HG02798 (cell line): ENCODE data around the gene TCOF1.
A peak's percentile ranks its signal among the peaks of the same experiment; 100 is the strongest.

Experiments used
- ATAC-seq: cut with Tn5 transposase; IDR thresholded peaks from one replicate; pipeline ENCODE4 v1.9.1; 2021; ENCODE audit warnings: mild to moderate bottlenecking; ENCODE audit not compliant: unreplicated experiment, poor library complexity

Gene TCOF1

DNA sequence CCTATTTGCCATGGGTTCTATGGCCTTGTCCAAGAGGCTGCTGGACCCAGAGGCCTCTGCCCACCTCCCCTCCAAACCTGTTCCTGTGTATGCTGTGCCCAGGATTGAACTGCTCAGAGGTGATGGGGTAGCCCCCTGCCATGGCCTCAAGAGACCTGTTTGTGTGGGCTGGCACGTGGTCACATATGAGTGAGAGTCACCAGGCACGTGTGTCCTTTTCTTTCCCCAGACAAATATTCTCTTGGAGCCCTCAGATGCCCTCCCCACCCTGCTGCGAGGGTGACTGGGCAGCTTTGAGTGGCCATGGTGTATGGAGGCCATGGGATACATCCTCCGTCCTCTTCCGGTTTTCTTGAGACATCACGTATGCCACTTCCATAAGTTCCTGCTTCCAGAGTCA lies 10.9 kb upstream of the TCOF1 start:
- ATAC-seq = no peak

DNA sequence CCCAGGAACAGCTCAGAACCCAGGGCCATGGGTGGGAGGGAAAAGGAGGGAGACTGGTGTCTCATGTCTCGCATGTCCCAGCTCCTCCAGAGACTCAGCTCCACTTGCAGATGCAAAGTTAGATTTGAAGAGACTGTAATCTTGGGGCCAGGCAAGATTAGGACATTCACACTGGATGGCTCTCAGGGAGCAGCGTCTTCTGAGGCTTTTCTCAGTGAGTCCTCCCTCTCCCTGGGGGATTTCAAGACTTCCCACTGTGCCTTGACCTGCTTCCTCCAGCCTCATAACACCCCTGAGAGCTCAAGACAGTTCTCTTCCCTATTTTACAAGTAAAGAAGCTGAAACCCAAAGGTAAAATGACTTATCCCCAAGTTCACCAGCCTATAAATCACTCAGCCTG lies 10.5 kb upstream of the TCOF1 start:
- ATAC-seq = no peak

DNA sequence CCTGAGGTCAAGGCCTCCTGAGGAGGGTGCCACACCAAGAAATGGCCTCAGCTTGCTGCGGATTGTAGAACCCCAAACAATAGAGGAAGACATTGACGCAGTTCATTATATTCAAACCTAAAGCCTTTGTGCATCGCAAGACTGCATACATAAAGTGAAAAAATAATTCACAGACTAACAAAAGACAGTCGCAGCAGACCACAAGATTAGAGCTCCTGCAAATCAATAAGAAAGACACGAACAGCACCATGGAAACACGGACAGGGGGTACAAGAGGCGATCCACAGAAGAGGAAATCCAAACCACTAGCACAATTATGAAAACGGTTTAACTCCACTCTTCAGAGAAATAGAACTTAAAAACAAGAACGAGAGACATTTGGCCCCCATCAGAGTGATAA lies 10.0 kb upstream of the TCOF1 start:
- no peak for ATAC-seq

DNA sequence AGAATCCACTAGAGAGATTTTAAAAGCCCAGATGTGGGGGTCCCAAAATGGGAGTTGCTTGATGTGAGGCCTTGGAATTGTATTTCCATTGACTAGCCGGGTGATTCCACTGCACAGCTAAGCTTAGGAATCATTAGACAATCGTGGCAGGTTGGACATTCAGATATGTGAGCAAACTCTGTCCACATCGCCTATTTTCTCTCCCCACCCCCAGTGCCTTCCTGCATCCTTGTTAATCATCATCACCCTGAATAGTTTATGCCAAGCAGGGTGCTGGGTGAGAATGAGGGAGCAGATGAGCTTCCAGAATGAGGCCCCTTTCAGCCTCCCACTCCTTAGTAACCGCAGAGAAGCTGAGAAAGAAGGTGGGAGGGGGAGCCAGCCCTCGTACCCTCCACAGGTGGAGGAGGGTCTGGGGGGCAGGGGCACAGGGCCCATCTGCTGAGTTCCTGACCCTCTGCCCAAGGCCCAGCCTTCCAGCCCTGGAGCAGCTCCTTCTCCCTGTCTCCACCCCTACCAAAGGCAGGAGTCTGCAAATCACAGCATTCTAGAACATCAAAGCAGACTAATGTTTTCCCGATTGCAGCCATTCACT lies 7.7 kb upstream of the TCOF1 start:
- ATAC-seq = no peak

DNA sequence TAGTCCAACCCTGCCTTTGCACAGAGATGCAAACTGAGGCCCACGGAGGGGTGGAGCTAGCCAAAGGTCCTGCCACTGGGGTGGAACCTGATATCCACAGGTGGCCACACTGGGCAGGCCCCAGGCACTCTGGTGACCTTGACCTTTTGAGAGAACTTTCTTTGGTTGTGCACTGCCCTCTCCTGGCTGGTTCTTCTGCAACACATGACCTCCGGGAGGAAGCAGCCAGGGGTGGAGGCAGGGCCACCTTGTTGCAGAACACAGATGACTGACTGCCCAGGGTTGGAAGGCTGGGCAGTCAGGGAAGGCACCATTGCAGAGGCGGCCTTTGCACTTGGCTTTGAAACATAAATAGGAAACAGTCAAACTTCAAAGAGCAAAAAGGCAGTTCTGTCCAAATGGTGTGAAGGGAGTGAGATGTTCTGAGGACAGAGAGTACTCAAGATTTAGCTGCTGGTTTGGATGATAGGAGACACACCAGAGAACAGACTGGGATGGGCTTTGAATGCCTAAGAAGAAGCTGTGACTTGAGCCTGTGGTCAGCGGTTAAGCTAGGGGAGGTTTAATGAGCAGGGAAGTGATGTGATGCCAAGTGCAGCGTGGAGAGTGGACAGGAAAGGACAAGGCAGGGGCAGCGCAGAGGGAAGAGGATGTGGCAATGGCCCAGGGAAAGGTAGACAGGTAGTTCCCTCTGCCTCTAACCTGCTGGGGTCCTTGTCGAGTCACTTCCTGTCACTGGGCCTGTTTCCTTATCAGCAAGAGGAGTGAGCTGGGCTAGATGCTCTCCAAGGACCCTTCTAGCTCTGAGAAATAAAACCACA lies 6.8 kb upstream of the TCOF1 start:
- ATAC-seq = peak; percentile 91

DNA sequence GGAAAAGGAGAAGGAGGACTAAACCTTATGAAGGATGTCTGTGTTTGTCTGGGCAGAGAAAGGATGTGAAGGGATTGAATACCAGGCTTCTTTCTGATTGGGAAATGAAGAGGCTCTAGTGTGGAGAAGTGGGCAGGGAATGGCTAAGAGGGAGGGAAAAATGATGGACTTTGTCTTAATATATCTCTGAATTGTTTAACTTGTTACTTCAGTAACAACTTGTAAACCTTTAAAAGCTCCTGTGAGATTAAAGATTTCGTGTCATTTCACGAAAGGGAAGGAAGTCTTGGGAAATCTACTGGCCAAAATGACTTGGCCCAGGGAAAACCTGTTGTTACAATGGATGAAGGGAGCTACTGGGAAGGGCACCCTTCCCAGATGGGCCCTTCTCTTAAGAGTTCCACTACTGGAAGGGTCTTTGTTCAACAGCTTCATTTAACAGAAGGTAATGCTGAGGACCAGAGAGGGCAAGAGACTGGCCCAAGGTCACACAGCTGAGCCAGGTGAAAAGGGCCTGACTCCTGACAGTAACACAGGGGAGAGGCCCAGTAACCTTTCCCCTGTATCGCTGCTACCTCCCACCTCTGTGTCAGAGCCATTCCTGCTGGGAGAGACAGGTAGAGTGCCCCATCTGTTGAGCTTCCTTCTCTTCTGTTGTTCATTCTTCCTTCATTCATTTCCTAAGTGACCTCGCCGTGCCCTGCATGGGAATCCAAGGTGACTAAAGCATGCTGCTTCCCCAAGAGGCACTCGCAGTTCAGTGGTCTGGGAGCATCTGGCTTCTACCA lies 5.1 kb upstream of the TCOF1 start:
- ATAC-seq = no peak

DNA sequence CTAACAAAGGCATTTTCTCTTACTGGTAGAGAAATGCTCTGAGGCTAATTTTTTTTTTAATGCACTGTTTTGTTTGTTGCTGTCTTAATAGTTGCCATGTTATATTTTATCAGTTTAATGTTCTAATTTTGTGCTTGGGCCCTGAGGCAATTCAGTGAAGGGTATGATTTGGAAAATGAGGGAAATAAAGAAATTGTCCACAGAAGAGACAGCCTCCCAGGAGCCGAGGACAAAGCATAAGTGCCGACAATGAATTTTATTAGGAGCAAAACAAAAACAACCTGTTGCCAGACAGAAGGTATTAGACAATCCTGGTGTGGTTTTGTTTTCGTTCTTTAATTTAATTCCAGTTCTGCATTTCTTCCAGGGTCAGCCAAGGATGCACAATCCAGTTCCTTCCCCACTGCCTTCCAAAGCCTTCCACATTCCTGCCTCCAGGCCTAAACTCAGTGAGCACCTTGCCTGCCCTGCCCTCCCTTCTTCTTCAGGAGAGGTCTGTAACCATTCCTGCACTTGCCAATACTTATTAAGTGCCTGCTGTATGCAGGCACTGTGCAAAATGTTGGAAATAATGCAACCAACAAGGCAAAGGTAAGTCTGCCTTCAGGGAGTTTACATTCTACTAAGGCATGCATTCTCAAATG lies 4.3 kb upstream of the TCOF1 start:
- ATAC-seq = no peak

DNA sequence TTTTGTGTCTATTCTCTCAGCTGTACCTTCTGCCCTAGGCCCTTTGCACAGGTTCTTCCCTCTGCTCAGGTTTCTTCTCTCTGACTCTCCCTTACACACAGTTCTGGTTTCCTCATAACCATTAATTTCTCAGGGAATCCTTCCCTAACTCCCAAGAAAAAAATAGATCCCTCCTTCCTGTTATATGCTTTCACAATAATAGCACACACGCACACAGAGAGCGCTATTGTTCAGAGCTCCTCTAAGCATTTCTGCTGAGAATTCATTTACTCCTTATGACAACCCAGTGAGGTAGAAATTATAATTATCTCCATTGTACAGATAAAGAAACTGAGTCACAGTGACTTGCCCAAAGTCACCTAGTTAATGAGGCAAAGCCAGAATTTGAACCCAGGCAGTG lies 1.7 kb upstream of the TCOF1 start:
- no peak for ATAC-seq

DNA sequence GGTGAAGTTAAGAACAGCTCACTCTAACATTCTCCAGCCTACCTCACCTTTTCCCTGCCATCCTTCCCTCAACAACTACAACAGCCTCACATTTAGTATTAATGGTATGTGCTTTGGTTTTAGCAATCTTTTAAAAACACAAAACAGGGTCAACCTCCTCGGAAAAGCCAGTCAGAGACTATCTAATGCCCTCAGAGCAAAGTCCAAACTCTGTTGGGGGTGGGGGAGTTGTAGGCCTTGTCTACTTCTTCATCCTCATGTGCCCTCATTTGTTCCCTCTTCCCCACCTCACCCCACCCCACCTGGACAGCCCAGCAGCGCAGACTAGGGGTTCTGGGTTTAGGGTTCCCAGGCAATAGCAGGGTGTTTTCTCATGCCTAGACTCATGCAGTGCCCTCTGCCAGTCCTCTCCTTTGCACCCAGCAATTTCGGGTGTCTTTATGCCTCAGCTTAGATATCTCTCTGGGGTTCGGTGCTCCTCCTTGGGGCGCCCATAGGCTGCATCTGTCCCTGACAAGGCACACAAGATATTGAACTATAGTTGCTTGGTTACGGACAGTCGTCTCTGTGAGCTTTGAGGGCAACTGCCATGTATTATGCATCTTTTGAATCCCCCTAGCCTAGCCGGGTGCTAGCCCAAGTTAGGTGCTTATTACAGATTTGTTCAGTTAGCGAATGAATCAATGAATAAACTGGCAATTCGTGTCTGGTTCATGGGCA lies 762 bp upstream of the TCOF1 start:
- ATAC-seq = no peak

DNA sequence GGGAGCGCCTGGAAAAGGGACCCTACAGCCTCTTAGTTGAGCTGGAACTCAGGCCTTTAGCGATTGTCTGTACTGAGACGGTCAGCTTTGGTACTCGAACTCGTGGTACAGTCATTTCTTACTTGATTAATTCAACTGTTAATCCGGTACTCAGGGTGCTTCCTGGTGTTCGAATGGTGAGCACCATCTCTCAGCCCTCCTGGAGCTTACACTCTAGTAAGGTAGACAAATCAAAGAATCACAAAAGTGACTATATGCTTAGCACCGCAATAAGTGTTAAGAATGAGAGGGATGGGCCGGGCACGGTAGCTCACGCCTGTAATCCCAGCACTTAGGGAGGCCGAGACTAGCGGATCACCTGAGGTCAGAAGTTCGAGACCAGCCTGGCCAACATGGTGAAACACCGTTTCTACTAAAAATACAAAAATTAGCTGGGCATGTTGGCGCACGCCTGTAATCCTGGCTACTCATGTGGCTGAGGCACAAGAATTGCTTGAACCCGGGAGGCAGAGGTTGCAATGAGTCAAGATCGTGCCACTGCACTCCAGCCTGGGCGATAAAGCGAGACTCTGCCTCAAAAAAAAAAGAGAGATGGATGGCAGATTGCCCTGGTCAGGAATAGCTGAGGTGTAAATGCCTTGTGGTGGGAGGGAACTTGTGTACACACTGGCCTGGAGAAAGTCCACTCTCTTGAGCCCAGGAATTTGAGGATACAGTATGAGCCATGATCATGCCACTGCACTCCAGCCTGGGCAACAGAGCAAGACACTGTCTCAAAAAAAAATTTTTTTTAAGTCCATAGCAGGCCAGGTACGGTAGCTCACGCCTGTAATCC lies 981 bp downstream of the TCOF1 start:
- no peak for ATAC-seq

DNA sequence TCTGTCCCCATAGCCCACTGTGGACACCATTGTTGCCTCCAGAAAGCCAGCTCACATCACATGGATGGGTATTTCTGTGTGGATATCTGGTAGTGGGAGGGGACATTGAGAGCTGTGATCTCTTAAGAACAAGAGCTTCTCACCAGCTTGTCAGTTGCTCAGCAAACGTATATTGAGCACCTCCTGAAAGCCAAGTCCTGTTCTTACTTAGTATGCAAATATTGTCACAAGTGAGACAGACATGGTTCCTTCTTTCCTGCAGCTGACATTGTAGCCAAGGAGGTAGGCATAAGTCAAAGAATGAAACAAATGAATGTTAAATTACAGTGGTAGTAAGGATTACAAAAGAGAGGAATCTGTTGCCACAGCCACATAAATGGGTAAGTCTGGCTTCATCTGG lies 3.8 kb downstream of the TCOF1 start:
- ATAC-seq = peak; percentile 44

DNA sequence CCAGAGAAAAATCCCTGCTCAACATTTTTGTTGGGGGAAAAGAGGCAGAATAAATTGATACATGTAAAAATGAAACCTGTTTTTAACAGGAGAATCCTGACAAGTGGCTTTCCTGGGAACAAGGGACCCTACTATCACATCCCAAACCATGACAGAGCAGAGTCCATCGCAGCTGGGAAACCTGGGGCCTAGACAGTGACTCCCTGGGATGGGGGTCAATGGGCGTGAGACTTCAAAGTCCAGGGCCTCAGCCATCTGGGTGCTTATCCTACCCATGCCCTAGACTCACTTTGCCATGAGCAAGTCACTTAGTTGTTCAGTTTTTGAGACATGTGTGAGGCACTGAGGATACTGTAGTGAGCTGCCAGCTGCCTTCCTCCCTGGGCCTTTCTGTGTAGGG lies 5.7 kb downstream of the TCOF1 start:
- ATAC-seq = no peak

DNA sequence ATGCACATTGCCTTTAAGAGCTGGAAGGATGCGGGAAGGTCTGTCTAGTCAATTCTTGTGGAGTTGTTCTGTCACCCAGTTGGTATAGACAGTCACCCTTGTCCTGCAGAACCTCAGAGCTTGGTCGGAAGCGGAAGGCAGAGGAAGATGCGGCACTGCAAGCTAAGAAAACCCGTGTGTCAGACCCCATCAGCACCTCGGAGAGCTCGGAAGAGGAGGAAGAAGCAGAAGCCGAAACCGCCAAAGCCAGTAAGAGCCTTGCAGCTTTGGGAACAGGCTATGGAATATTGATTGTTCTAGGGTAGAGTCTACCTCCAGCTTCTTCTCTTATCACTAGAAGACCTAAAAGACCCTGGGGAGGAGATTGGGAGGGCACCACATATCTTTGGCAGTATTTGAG lies 6.5 kb downstream of the TCOF1 start:
- no peak for ATAC-seq

DNA sequence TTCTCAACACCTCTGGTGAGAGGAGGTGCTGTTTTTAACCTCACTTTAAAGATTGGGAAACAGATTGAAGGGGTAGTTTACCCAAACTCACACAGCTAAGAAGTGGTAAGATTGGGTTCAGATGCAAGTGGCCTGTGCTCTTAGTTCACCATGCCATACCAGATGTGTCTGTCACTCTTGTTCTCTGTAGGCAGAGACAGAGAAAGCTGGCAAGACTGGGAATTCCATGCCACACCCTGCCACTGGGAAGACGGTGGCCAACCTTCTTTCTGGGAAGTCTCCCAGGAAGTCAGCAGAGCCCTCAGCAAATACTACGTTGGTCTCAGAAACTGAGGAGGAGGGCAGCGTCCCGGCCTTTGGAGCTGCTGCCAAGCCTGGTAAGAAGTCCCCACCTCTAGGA lies 11.0 kb downstream of the TCOF1 start:
- ATAC-seq = no peak

DNA sequence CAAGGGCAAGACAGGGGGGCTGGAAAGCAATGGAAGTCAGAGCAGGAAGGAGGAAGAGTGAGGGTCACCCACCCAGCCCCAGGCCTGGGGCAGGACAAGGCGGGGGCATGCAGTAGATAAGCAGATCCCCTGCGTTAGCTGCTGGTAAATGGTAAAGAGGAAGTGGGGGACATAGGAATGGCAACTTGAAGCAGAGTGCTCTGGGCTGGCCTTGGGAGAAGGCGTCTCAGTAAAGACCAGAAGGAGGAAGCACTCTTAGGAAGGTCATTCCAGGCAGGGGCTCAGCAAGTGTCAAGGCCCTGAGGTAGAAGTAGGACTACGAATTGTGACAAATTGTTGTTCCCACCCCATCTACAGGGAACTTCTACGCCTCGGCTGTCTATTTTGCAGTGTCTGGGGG lies 15.1 kb downstream of the TCOF1 start:
- no peak for ATAC-seq

DNA sequence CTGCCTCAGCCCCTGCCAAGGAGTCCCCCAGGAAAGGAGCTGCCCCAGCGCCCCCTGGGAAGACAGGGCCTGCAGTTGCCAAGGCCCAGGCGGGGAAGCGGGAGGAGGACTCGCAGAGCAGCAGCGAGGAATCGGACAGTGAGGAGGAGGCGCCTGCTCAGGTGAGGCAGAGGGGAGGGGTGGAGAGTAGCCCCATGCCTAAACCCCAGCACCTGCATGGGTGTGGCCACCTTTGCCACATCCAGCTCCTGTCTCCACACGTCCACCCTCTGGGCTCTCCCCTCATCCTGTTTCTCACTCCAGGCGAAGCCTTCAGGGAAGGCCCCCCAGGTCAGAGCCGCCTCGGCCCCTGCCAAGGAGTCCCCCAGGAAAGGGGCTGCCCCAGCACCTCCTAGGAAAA lies 17.2 kb downstream of the TCOF1 start:
- no peak for ATAC-seq

DNA sequence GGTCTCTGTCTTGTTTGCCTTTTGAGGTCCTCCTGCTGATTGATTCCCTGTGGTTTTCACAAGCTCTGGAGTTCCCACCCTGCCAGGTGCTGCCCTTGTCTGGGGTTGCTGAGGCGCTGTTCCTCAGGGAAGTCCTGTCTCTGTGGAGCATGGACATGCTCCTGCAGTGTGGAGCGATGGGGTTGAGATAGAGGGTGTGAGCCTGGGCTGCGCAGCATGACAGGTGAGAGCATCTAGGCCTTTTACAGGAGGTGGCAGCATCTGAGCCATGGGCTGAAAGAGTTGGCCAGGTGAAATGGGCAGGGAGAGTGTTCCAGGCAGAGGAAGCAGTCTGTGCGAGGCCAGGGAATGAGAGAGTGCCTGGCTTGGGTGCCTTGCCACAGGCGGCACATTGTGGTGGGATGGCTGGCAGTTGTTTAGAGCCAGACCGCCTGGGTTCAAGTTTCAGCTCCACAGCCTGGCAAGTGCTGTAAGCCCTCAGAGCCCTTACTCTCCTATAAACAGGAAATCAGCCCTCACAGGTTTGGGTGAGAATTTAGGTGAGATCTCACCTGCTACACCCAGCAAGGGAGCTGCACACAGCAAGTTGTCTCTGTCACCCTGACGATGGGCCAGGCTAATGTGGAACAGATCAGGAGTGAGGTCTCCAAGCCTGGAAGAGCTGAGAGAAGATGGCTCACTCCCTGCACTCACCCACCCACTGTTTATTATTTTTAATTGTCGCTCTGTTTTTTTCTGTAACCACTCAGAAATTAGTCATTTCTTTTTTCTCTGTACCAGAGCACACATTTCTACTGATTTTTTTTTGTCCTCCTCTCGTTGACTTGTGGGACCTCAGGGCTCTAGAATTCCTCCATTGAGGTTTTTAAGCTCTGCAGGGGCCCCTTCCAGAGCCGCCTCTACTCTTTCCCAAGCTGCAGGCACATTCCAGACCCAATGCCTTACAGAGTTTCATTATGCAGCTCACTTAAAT lies 19.6 kb downstream of the TCOF1 start:
- no peak for ATAC-seq

DNA sequence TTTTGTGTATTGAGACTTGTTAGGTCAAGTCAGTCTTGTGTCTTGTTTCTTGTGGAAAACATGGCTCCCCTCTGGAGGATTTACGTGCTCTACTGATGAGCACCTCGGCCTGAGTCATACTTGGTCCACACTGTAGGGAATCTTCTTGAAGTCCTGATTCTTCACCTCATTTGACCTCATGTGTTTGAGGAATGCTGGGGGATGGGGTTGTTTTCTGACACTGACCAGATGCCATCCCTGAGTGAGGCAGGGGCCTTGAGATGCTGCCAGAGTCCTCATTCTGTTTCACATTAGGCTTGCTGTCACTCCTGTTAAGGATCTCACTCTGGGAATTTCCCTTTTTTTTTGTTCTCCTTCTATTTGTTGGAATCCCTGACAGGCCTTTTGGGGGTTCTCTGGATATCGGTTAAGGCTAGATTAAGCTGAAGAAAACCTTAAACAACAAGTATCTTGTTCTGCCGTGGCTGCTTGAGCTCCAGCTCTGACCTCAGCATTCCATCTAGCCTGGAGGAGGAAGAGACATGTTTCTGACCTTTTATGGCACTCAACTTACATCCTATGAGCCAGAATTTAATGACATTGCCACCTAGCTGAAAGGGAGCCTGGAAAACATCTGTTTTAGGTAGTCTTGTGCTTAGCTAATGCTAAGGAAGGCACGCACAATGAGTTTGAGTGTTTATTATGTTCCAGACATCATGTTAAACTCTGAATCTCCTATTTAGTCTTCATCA lies 20.6 kb downstream of the TCOF1 start:
- no peak for ATAC-seq
